ENCODE results near the gene GTF2I.
A peak's percentile ranks its signal among the peaks of the same experiment; 100 is the strongest.
"Not testable (repeated sequence)": the region's sequence is repeated elsewhere in the genome, so short reads cannot be mapped to it uniquely, and the experiment has no call there.

The GTF2I gene

DNA sequence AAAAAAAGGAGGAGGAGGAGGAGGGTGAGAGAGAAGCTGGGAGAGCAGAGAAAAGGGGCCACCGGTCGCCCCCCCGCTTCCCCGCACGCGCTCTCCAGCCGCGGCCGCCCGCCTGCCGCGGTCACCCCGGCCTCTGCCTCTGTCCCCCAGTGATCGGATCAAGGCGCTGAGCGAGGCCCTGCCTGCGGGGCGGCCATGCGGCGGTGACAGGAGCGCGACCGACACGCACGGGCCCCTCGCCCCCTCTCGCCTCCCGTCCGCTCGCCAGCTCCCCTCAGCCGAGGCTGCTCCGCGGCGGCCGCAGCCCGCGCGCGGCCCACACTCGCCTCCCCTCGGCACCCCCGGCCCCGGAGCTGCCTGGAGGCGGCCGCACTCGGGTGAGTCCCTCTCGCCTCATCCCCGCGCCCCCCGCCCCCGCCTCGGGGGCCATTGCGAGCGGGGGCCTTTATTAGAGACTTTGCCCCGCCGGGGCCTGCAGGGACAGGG lies at the start of gene GTF2I:
Gene GTF2I, plus strand, starts transcription at position 27 of the 486 bp plus-strand sequence. CDS start 31,411 bp downstream, outside the sequence.
- no peak for DNase-seq

DNA sequence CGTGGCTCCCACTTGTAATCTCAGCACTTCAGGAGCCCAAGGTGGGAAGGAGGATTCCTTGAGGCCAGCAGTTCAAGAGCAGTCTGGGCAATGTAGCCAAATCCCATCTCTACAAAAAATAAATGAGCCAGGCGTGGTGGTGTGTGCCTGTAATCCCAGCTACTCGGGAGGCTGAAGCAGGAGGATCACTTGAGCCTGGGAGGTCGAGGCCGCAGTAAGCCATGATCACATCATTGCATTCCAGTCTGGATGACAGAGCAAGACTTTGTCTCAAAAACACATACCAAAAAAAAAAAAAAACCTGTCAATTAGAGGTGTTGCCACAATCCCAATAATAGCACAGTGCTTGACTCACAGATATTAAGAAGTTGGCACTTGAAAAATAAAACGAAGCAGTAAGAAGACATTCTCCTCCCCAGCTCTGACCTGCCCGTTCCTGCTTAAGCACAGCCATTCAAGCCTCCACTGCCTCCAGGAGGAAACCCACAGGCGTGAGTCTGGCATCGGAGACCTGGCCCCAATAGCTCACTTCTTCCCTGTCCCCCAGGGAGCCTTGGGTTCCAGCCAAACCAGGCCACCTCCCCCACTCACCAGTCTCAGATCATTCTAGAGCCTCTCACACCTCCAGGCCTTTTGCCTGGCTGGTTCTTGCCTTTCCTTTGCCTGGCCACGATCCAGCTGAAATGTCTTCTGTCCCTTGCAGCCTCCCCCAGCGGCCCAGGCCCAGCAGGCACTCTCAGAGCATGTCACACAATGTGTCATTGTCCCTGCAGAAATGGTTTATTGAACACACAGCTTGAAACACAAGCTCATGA lies 45.3 kb upstream of the GTF2I start:
- peak; percentile 52 for DNase-seq

DNA sequence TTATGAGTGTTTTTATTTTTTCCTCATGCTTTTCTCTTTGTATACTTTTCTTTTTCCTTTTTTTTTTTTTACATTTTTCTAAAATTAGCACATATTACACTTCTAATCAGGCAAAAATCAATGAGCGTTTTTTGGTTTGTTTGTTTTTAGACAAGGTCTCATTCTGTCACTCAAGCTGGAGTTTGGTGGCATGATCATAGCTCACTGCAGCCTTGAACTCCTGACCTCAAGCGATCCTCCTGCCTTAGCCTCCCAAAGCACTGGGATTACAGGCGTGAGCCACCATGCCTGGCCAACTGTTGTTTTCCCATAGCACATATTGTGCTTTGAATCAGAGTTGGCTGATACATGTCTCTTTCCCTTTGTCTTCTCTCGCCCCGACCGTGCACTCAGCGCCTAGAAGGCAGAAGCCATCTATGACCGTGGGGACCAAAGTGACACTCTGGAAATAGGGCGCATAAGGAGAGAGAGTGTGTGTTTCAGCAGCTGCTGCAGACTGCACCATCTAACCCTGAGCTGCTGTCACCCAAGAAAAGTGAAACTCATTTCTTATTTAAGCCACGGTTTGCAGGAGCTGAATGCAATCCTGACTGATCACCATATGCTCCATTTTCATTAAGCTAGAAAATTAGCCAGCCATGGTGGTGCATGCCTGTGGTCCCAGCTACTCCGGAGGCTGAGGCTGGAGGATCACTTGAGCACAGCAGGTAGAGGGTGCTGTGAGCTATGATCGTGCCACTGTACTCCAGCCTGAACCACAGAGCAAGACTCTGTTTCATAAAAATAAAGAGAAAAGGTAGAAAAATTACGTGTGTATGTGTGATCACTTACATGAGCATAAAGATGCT lies 41.4 kb upstream of the GTF2I start:
- DNase-seq: no peak

DNA sequence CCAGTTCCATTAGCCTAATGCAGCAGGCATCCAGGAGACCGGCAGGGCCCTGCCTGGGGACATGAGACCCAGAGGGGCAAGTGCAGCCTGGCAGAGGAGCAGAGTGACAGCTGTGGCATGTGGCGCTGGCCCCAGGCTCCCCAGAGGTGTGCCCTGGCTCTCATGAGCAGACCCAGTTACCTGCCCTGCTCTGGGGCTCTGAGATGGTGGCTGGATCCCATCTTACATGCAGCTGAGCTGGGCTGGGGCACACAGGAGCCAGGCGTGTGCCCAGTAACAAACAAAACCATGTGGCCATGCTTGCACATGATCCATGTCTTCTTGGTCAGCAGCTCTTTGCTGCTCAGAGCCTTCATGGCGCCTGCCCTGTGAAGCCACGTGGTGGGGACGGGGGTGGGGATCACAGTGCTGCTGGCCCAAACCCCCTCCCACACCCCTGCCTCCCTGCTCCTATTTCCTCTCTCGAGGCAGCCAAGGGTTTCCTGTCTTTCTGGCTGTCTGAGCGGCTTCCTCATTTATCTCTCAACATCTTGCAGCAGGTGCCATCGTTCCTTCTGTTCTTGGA lies 40.3 kb upstream of the GTF2I start:
- no peak for DNase-seq

DNA sequence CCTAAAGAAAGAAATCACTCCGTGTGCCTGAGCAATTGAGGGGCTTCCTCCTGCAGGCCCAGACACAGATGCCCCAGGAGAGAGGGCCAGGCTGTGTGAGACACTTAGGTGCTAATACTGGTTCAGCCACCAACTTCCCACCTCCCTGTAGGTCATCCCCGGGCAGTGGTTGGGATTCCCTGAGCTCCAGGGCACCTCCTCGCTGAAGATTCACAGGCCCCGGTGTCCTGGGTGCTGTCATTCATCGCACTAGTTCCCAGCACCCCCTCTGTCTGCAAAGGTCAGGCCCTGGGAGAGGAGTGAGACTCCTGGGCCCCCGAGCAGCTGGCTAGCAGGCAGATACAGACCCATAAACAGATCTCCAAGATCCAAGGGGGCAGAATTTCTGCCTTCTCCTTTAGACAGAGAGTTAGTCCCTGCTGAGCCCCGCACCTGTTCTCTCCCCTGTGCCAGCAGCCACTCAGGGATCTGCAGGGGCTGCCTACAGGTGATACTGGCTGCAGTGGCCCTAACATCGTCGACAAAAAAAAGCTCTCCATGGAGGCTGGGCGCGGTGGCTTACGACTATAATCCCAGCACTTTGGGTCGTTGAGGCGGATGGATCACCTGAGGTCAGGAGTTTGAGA lies 38.2 kb upstream of the GTF2I start:
- no peak for DNase-seq

DNA sequence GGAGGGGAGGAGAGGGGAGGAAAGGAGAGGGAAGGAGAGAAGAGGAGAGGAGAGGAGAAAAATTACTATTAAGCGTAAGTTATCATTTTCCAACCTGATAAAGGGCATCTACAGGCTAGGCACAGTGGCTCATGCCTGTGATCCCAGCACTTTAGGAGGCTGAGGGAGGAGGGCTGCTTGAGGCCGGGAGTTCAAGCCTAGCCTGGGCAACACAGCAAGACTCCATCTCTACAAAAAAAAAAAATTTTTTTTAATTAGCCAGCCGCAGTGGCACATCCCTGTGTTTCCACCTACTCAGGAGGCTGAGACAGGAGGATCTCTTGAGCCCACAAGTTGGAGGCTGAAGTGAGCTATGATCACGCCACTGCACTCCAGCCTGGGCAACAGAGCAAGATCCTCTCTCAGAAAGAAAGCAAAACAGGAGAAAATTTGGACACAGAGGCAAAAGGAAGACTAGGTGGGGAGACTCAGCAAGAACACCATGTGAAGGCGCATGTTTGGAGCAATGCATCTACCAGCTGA lies 35.2 kb upstream of the GTF2I start:
- no peak for DNase-seq

DNA sequence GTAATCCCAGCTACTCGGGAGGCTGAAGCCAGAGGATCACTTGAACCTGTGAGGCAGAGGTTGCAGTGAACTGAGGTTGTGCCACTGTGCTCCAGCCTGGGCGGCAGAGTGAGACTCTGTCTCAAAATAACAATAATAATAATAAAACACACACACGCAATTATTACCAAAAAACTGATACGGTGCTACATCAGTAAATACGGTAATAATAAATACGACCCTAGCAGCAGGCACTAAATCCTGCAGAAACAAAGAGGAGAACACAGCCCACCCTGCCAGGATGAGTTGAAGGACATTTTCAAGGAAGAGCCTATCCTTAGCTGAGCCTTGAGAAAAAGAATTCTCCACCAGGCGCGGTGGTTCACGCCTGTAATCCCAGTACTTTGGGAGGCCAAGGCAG lies 34.4 kb upstream of the GTF2I start:
- DNase-seq: no peak

DNA sequence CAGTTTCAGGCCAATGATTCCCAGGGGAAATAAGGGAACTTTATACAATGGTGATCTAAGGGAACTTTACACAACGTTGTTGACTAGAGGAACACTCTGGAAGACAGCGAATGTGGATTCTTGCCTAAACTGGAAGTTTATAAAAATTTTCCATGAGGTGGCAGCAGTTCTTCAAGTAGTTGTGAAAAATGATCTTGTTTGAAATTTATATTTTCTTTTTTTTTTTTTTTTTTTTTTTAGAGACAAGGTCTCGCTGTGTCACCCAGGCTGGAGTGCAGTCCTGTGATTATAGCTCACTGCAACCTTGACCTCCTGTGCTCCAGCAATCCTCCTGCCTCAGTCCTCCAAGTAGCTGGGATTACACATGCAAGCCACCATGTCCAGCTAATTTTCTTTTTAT lies 32.1 kb upstream of the GTF2I start:
- DNase-seq: no peak

DNA sequence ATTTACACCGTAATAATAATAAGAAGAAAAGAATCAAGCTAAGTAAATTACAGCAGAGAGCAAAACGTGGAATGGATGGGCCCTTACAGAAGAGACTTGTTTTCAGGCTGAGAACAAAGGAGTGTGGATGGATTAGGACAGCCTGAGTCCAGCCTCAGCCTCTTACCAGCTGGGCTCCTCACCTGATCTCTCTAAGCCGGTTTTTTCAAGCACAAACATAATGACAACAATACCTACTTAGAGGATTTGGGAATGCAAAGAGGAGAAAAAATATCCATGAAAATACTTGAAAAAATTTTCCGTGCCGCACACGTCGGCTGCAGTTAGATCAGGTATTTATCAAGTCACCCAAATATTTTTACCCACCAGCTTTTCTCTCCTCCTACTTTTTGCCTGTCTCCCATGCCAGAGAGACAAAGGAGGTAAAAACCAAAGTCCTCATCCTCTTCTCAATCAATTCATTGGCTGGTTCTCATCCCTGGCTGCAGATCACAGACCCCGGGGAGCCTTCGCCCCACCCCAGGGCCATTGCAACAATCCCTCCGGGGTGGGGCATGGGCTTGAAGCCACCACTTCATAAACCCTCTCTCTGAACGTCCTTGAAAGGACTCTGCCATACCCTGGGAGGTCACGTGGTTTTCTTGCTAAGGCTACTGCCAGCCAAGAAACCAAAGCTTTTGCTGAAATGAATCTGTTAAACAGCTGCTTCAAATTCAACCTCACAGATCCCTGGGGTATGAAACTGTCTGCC lies 29.7 kb upstream of the GTF2I start:
- peak; percentile 77 for DNase-seq

DNA sequence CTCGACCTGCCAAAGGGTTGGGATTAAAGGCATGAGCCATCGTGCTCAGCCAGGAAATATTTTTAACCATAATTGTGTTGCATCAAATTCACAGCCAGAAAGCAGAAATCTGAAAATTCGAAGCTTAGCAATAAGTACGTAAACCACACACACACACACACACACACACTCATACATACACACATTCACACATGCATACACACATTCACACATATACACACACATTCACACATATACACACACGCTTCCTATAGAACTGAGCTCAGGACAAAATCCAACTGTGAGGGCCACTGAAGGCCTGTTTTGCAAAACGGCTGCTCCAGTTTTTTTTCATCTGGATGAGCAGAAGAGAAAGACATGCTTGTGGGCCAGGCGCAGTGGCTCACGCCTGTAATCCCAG lies 25.0 kb upstream of the GTF2I start:
- no peak for DNase-seq

DNA sequence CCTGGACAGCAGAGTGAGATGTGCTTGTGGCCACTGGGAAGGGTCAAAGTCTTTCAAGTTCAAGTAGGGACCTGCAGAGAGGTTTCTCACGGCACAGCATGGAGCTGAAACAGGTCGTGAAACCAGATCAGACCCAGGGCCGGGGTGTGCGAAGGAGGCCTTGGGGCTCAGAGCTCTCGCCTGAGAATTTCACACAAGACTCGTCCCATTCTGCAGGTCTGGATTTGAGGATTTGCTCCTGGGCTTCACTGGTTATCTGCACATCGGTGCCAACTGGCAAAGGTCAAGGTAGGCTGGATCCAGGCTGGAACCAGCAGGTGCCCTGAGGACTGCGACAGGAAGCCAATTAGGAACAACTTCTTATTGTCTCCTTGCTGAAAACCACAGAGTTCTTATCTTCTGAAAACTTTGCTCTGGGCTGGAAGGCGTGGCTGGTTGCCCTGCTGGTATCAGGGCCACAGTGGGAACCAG lies 24.0 kb upstream of the GTF2I start:
- no peak for DNase-seq

DNA sequence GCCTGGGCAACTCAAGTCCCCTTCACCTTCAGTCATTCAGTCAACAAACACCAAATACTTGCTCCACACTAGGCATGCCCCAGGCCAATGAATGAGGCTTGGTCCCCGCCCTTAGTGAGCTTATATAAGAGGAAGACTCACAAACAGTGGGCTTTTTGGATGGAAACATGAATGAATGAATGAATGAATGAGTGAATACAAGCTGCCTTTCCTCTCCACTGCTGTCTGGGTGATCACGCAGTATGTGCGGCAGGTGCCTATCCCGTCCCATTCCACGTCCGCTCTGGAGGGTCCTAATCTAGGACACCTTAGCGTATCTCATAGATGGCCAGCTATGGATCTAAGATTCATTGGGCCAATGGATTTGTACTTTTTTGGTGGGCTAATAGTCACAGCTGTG lies 19.8 kb upstream of the GTF2I start:
- no peak for DNase-seq

DNA sequence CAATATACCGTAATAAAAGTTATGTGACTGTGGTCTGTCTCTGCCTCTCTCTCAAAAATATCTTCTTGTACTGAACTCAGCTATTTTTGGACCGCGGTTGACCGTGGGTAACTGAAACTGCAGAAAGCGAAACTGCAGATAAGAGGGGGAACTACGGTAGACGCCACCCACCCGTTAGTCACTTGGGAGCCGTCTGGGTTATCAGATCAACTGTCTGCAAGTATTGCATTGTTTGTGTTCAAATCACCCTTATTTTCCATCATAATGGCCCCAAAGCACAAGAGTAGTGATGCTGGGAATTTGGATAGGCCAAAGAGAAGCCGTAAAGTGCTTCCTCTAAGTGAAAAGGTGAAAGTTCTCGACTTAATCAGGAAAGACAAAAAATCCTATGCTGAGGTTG lies 7.5 kb upstream of the GTF2I start:
- not testable (repeated sequence) for DNase-seq

DNA sequence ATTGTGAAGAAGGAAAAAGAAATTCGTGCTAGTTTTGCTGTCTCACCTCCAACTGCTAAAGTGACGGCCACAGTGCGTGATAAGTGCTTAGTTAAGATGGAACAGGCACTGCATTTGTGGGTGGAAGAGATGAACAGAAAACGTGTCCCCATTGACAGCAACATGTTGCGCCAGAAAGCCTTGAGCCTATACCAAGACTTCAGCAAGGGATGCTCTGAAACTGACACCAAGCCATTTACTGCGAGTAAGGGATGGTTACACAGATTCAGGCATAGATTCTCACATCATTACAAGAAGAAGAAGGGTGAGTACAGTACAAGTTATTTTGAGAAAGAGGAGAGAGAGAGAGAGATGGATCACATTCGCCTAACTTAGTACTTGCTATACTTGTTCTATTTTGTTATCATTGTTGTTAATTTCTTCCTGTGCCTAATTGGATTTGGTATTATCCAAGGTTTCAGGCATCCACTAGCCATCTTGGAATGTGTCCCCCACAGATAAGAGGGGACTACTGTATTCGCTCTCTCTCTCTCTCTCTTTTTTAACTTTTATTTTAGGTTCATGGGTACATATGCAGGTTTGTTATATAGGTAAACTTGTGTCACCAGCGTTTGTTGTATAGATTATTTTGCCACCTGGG lies 6.9 kb upstream of the GTF2I start:
- not testable (repeated sequence) for DNase-seq

DNA sequence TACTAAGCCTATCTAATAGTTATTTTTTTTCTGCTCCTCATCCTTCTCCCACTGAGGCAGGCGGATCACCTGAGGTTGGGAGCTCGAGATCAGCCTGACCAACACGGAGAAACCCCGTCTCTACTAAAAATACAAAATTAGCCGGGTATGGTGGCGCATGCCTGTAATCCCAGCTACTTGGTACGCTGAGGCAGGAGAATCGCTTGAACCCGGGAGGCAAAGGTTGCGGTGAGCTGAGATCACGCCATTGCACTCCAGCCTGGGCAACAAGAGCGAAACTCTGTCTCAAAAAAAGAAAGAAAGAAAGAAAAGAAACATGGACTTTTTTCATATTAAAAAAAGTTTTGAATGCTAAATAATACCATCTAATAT lies 6.4 kb upstream of the GTF2I start:
- DNase-seq: not testable (repeated sequence)

DNA sequence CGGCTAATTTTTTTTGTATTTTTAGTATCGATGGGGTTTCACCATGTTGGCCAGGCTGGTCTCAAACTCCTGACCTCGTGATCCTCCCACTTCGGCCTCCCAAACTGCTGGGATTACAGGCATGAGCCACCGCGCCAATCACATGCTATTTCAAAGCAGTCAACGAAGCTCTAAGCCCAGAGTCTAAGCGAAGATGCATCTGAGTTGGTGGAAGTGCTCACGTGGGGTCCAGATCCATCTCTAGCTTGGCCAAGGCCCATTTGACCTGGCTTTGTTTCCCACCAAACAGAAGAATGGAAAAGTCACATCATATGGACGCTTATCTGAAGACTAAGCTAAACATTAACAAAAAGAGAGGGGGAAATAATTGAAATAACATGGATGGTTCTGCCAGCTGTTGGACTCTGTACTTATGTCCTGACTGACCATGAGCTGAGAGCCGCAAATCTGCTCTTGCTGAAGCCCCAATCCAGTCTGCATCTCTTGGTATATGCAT lies 3.8 kb upstream of the GTF2I start:
- no peak for DNase-seq

DNA sequence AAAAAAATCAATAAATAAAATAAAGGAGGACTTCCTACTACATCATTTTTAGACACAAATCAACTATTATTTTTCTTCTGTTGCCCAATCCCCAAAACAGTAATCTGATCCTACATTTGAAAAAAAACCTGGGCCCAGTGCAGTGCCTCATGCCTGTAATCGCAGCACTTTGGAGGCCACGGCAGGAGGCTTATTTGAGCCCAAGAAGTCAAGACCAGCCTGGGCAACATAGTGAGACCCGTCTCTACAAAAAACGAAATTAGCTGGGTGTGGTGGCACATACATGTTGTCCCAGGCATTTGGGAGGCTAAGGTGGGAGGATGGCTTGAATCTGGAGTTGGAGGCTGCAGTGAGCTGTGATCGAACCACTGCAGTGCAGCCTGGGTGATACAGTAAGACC lies 2.7 kb upstream of the GTF2I start:
- DNase-seq: no peak

DNA sequence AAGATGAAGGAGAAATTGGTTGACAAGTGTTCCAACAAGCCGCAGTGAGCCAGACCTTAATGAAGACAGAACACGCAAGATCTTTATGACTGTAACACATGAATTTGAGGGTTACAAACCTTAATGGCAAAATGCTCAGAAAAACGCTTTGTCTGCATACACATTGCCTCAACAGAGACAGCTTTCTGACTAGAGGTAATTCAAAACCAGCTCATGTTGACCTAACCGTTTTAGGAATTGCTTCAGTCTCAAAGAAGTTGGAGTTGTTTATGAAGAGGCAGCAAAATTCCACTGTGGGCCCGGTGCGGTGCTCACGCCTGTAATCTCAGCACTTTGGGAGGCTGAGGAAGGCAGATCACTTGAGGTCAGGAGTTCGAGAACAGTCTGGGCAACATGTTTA lies 2.2 kb upstream of the GTF2I start:
- DNase-seq: no peak

DNA sequence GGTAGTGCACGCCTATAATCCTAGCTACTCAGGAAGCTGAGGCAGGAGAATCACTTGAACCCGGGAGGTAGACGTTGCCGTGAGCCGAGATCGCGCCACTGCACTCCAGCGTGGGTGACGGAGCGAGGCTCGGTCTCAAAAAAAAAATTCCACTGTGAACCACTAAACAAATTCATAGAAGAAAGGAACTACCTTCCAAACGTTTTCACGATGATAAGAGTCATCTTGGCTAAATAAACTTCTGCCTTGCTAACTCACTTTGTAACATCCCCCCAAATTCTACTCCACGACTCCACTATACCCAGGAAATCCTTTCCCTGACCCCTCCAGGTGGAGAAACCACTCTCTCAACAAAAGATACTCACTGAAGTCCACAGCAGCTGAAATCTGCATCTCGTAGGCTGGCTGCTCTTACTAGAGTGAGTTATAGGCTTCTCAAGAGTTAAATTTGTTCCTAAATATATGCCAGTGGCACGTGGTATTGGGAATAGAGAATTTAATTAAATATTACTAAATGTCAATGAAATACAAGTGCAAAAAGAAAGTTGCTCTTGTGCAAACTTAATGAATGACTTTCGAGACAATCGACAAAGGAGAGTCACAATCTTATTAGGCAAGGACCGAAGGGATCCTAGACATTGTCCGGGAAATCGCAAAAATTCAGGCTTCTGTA lies 1.6 kb upstream of the GTF2I start:
- DNase-seq: no peak

DNA sequence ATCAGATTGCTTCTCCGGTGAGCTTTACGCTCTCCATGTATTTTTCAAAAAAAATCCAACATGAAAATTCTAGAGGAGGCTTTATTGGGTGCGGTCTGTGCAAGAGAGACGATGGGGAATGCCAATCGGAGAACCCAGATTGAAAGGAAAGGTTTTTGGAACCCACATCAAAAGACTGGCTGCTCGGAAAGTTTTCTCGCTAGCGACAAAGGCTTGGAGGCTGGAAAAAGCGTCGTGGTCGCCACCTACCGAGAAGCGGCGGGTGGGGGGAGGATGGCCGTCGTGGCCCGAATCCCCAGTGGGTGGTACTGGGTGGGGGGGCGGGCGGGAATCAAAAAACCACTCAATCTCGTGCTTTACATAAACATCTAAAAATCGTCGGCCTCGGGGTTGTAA lies 1.1 kb upstream of the GTF2I start:
- no peak for DNase-seq
